Activated CD8-positive, alpha-beta T cell treated with anti-CD3 and anti-CD28 coated beads for 36 hours (primary cell): ENCODE data around the gene MCTP2. TPM values are rescaled to one million over a fixed set of nuclear protein-coding genes. Genes with fewer than 3 reads are reported as not detected.

Source experiments
- ATAC-seq: fragments of 200-7000 bp; cut with Tn5 transposase; one replicate; pipeline ENCODE4 v1.10.0; 2021; ENCODE audit warnings: mild to moderate bottlenecking, moderate library complexity
- CTCF ChIA-PET: fragments of 350-600 bp; sonication (Branson Sonifier 250); formaldehyde crosslinking; loops from one replicate; lab custom pipeline; 2021; ENCODE audit warnings: antibody characterized with exemption; lab: Charles Lee
- POLR2A ChIA-PET: fragments of 350-600 bp; sonication (Branson Sonifier 250); formaldehyde crosslinking; loops from one replicate; lab custom pipeline; 2021; ENCODE audit warnings: antibody characterized with exemption; lab: Charles Lee
- DNase-seq: peaks from one replicate; pipeline ENCODE4 v3.0.0-alpha.2; 2020
- H3K27ac Mint-ChIP-seq: one replicate; pipeline ENCODE4 v1.8.0; 2021; ENCODE audit warnings: mild to moderate bottlenecking, mixed read lengths
- H3K27me3 Mint-ChIP-seq: one replicate; pipeline ENCODE4 v1.8.0; 2021; ENCODE audit warnings: mixed read lengths
- H3K36me3 Mint-ChIP-seq: one replicate; pipeline ENCODE4 v1.8.0; 2021; ENCODE audit warnings: low read depth, mixed read lengths
- H3K4me1 Mint-ChIP-seq: one replicate; pipeline ENCODE4 v1.8.0; 2021; ENCODE audit warnings: low read depth, mixed read lengths
- H3K4me3 Mint-ChIP-seq: one replicate; pipeline ENCODE4 v1.8.0; 2021; ENCODE audit warnings: mild to moderate bottlenecking, moderate library complexity, mixed read lengths
- H3K9me3 Mint-ChIP-seq: one replicate; pipeline ENCODE4 v1.8.0; 2021; ENCODE audit warnings: mixed read lengths
- CTCF ChIP-seq: fragments of 200-600 bp; IDR thresholded peaks from one replicate; pipeline ENCODE4 v1.8.0; 2022; ENCODE audit warnings: antibody characterized with exemption, mild to moderate bottlenecking
- intact Hi-C: fragments of 100-400 bp; cut with micrococcal nuclease; formaldehyde crosslinking; loops from one replicate; pipeline ENCODE4 v1.10.0; 2022
- total RNA-seq, 2 experiments: library from RNA; stranded (reverse); gene quantifications; one replicate each; pipeline ENCODE4 v1.2.3, GENCODE V29; 2021

MCTP2 gene
- total RNA-seq, 2 experiments from 2014 or later = 16.2 to 18.3 TPM

GRCh38 chr15:94446441-94446840, 215.1 kb downstream of the MCTP2 start:
- no peak for TF ChIP-seq CTCF
- ATAC-seq (no peak), DNase-seq (no peak)
- Mint-ChIP-seq H3K27ac (no peak overlapping the region), H3K27me3 (no peaks in the 10 kb centered on the region), H3K4me3 (no peak overlapping the region), H3K4me1 (no peaks in the 10 kb centered on the region), H3K36me3 (no peaks in the 10 kb centered on the region), H3K9me3 (no peaks in the 10 kb centered on the region)
- CTCF ChIA-PET = no interaction called here
- intact Hi-C loops = no loop called here
- POLR2A ChIA-PET = no interaction called here

- CTCF ChIA-PET = interaction anchor here (1.9 kb wide), 1 partner anchor 287 kb away, joined by 5 read pairs; no protein-coding TSS in a partner anchor
- DNase-seq (no peak), ATAC-seq (no peak)
- intact Hi-C loops = no loop called here
- H3K4me3 Mint-ChIP-seq = no peak overlapping the region
- no peak for TF ChIP-seq CTCF
- no peaks in the 10 kb centered on the region for H3K9me3 Mint-ChIP-seq
- H3K4me1 Mint-ChIP-seq = peaks cover 2% of the 10 kb centered on the region
- H3K27me3 Mint-ChIP-seq = no peaks in the 10 kb centered on the region
- POLR2A ChIA-PET = no interaction called here
- H3K36me3 Mint-ChIP-seq = no peaks in the 10 kb centered on the region
- H3K27ac Mint-ChIP-seq = no peak overlapping the region
These were observed 220.1 kb downstream of the MCTP2 start for GRCh38 chr15:94451466-94451865.

GRCh38 chr15:94453227-94453988, 222.0 kb downstream of the MCTP2 start:
- no peak overlapping the region for H3K27ac Mint-ChIP-seq
- no peak for TF ChIP-seq CTCF
- POLR2A ChIA-PET = no interaction called here
- peaks cover 8% of the 10 kb centered on the region for H3K36me3 Mint-ChIP-seq
- H3K9me3 Mint-ChIP-seq = no peaks in the 10 kb centered on the region
- no peaks in the 10 kb centered on the region for H3K27me3 Mint-ChIP-seq
- intact Hi-C loops = no loop called here
- no peak overlapping the region for H3K4me3 Mint-ChIP-seq
- no peak for DNase-seq
- ATAC-seq = no peak
- CTCF ChIA-PET = interaction anchor here (1.9 kb wide), 1 partner anchor 289 kb away, joined by 5 read pairs; no protein-coding TSS in a partner anchor
- peaks cover 2% of the 10 kb centered on the region for H3K4me1 Mint-ChIP-seq

GRCh38 chr15:94455297-94455696, 223.9 kb downstream of the MCTP2 start:
- Mint-ChIP-seq H3K4me1 (peaks cover 2% of the 10 kb centered on the region), H3K4me3 (no peak overlapping the region), H3K27me3 (no peaks in the 10 kb centered on the region), H3K27ac (no peak overlapping the region), H3K9me3 (no peaks in the 10 kb centered on the region), H3K36me3 (peaks cover 14% of the 10 kb centered on the region)
- TF ChIP-seq CTCF = no peak
- ChIA-PET POLR2A (no interaction called here), CTCF (no interaction called here)
- intact Hi-C loops = no loop called here
- ATAC-seq = no peak
- no peak for DNase-seq

GRCh38 chr15:94456226-94456625, 224.9 kb downstream of the MCTP2 start:
- TF ChIP-seq CTCF = no peak

More at GRCh38 chr15:94456226-94456625, 224.9 kb downstream of the MCTP2 start:
- no peak overlapping the region for H3K4me3 Mint-ChIP-seq
- peaks cover 2% of the 10 kb centered on the region for H3K4me1 Mint-ChIP-seq
- intact Hi-C loops = no loop called here
- no peak for DNase-seq
- no peak overlapping the region for H3K27ac Mint-ChIP-seq
- H3K9me3 Mint-ChIP-seq = no peaks in the 10 kb centered on the region
- no peaks in the 10 kb centered on the region for H3K27me3 Mint-ChIP-seq
- no peak for ATAC-seq
- ChIA-PET CTCF (no interaction called here), POLR2A (no interaction called here)
- H3K36me3 Mint-ChIP-seq = peaks cover 16% of the 10 kb centered on the region
